Frontal cortex (tissue), 4 donors: ENCODE measurements around the gene ACVR1B. TPM values are rescaled to one million over a fixed set of nuclear protein-coding genes. Genes with fewer than 3 reads are reported as not detected.
A peak's percentile ranks its signal among the peaks of the same experiment; 100 is the strongest.

ENCODE experiments used
- DNase-seq, 2 donors: peaks; one replicate each; pipeline ENCODE4 v3.0.0; 2012; ENCODE audit warnings: low spot score in 2 of 2
- FAIRE-seq: peaks from 2 replicates; lab custom pipeline; 2012; peaks lifted over from hg19 to GRCh38; lab: Jason Lieb, UNC
- total RNA-seq: library from RNA; depleted of rRNA; stranded (reverse); fragments of >200 nt; gene quantifications from one replicate; pipeline ENCODE4 v1.2.3, GENCODE V29; 2014
- donor health status: control.
- donor health status: control.
- donor health status: control.

Gene ACVR1B
- 43.2 TPM for total RNA-seq

DNA sequence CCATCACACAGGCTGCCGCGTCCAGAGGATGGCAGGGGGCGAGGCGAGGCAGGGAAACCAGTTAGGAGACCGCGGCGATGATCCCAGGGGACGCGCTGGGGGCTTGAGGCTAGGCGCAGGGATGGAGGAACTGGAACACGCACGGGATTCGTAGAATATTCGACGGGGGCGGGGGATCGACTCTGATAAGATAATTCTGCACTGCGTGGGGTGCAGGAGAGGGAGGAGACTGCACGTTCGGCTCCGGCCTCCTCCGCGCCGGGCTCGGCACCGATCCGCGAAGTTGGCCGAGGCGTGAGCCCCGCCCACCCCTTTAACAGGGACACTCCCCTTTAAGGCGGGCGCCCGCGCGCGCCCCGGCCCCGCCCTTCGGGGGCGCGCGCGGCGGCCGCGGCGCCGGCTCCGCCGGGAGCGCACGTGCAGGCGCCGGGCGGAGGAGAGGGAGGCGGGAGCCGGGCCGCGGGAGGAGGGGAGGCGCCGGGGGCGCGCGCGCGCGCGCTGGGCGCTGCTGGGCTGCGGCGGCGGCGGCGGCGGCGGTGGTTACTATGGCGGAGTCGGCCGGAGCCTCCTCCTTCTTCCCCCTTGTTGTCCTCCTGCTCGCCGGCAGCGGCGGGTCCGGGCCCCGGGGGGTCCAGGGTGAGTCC lies at the start of gene ACVR1B:
Gene ACVR1B (plus strand): TSS at position 501 of the 644 bp plus-strand sequence. CDS start 45 bp downstream, at position 546.
- FAIRE-seq (no peak), DNase-seq (peak; percentile 87 to 91)

- DNase-seq (no peak), FAIRE-seq (no peak)
Observed at GRCh38 chr12:51901881-51902280, 49.6 kb upstream of the ACVR1B start.

DNA sequence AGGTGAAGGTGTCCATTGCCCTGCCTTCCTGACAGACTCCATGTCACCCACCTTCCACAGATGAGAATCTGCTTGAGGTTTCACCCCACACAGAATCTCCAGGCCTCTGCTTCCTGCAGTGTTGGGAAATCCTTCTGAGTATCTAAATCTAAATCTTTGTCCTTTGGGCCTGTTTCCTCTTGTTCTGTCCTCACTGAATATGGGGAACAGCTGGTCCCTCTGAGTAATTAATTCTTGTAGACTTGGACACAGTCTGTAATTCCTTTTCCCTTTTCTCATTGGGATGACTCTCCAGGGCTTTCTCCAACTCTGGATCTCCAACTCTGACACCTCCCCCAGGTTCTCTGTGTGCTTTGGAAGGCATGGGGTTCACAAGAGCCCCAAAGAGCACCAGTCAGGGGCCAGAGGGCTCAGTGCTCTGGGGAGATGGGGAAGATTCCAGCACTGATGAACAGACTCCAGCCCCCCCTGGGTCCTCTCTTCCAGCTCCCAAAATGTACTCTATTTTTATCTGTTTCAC lies 46.5 kb upstream of the ACVR1B start:
- FAIRE-seq (no peak), DNase-seq (no peak)

- FAIRE-seq = no peak
- no peak for DNase-seq
Observed at GRCh38 chr12:51905471-51906429, 45.7 kb upstream of the ACVR1B start.

DNA sequence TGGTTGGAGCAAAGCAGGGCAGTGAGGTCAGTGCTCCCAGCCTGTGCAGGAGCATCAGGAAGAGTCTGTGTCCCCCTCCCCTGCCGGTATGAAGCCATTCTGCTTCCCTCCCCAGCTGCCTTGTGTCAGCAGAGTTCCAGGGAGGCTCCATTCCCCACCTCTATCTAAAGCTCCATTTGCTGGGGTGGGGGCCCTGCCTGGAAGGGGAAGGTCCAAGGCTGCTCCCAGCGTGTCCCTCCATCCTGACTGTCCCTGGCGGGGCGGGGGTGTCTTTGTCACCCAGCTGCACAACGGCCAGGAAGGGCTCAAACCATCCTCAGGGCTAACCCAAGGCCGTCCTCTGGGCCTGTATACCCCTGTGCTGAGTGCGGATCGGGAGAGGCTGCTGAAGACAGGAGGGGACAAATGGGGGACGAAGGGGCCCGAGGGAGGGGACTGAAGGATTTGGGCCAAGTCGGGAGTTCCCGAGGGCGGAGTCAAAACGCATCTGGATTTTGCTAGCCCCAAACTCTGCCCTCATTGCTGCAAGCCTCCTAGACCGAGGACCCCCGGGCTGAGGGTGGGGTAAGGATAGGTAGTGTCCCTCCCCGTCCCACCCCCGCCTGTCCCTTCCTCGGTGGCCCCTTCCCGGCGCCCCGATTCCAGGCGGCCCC lies 44.9 kb upstream of the ACVR1B start:
- FAIRE-seq = no peak

DNA sequence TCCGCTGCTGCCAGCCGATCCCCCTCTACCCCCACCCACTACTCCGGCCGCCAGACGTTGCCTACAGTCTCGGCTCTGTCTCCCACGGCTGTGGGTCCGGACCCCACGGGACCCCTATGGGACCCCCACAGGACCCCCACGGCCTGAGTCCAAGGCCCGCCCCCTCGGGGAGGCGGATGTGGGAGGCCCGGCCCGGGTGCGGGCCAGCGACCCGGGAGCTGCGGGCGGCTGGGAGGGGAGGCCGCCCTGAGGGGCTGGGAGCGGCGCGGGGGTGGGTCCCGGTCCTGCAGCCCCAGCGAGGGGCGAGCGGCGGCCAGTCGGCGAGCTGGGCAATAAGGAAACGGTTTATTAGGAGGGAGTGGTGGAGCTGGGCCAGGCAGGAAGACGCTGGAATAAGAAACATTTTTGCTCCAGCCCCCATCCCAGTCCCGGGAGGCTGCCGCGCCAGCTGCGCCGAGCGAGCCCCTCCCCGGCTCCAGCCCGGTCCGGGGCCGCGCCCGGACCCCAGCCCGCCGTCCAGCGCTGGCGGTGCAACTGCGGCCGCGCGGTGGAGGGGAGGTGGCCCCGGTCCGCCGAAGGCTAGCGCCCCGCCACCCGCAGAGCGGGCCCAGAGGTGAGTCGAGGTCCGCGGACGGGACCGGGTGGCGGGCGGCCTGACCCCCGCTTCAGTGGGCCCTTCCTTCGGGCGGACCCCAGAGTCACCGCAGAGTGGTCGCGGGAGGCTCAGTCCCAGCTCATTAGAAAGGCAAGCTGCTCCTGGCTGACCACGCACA lies 44.2 kb upstream of the ACVR1B start, which contains the start of gene ACVRL1:
Gene ACVRL1 (plus strand): TSS at position 422 of the 773 bp plus-strand sequence. CDS start 4,971 bp downstream, outside the sequence.
- DNase-seq (no peak), FAIRE-seq (no peak)

More for the DNA sequence above, 44.9 kb upstream of the ACVR1B start:
- DNase-seq = no peak

- no peak for FAIRE-seq
- no peak for DNase-seq
Observed at GRCh38 chr12:51907856-51908425, 43.6 kb upstream of the ACVR1B start.

DNA sequence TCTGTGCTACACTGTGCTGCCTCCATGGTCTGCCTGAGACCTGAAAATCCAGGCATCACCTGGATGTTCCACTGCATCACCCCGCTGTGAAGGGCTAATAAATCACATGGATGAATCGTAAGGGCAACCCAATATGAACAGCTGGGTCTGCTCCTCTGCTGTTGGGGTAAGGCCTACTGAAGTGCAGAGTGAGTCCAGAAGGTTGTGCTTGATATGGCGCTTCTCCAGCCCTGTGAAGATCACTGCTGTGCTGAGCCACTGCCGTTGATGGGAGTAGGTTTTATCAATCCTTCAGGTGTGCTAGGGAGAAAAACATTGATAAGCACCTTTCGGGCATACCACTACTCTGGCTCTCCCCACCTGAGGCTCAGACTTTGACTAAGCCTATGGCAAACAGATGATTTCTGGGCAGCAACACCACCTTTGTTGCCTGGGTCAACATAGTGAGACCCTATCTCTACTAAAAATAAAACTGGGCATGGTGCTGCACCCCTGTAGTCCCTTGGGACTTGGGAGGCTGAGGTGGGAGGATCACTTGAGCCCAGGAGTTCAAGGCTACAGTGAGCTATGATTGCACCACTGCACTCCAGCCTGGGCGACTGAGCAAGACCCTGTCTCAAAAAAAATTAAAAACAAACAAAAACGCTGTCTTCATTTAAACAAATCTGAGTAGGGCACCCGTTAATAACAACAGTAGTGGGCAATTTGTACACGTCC lies 42.5 kb upstream of the ACVR1B start:
- FAIRE-seq = no peak
- DNase-seq = no peak

DNA sequence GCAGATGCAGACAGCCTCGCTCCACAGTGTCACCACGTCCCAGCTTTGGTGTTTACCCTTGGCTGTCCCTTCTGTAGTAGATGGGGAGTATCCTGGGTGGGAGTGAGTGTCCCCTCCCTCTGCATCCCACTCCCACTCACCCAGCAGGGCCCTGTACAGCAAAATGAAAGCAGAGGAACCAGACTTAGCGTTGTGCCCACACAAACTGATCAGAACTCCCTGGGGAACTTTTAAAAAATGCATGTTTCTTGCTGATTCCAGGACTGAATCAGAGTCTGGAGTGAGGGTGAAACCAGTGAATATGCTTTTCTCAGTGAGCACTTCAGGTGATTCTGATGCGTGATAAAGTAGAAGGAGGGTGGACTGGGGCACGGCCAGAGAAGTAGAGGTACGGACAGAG lies 41.3 kb upstream of the ACVR1B start:
- DNase-seq (no peak), FAIRE-seq (no peak)

- no peak for DNase-seq
- FAIRE-seq = no peak
Observed at GRCh38 chr12:51910691-51911090, 40.8 kb upstream of the ACVR1B start.

DNA sequence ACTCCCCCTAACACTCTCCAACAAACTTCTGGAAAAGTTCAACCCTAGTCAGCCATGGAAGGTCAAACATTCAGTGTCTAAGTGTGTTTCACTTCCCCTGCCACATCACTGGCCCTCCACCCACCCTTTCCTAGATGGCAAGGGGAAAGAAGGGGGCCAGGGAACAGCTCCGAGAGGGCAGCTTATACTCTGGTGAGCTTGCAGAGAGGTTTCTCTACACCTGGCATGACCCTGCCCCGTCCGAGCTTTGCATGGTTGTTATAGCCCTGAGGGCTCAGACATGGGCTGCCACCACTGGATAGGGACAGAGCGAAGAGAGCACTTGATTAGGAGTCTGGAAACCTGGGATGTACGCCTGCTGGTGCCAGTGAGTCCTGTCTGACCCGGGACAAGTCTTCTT lies 40.2 kb upstream of the ACVR1B start:
- DNase-seq = no peak
- FAIRE-seq = no peak

DNA sequence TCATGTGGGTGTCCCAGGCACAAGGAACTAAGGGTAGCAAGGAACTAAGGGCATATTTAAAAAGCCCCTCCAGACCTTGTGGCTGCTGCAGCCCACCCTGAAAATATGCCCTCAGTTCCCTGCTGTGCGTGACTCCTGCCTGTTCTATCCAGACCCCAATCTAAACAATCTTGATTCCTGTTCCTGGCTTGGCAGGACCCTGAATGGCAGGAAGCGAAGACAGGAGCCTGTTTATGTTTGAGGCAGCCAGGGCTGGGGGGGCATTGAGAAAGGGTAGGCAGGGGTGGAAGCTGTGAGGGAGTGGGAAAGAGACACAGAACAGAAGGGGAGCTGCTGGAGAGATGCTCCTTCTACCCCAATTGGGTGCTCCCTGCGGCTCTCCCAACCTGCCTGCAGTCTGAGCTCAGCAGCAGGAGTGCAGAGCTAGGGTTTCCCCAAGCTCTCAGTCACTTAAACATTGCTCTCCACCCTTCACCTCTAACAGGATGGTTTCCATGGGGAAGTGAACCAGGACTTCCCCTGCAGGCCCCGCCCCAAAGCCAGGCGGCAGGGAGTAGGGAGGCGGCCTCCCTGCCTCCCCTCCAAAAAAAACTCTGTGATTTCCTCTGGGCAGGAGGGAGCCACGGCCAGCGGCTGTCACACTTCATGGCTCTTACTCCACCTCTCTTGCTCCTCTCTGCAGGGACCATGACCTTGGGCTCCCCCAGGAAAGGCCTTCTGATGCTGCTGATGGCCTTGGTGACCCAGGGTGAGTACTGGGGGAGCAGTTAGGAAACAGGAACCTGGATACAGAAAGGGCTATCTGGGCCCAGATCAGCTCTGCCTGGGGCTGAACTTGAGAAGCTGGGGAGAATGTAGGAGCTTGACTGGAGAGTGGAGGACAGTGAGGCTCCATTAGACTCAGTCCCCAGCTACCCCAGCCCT lies 39.4 kb upstream of the ACVR1B start:
- no peak for DNase-seq
- no peak for FAIRE-seq

DNA sequence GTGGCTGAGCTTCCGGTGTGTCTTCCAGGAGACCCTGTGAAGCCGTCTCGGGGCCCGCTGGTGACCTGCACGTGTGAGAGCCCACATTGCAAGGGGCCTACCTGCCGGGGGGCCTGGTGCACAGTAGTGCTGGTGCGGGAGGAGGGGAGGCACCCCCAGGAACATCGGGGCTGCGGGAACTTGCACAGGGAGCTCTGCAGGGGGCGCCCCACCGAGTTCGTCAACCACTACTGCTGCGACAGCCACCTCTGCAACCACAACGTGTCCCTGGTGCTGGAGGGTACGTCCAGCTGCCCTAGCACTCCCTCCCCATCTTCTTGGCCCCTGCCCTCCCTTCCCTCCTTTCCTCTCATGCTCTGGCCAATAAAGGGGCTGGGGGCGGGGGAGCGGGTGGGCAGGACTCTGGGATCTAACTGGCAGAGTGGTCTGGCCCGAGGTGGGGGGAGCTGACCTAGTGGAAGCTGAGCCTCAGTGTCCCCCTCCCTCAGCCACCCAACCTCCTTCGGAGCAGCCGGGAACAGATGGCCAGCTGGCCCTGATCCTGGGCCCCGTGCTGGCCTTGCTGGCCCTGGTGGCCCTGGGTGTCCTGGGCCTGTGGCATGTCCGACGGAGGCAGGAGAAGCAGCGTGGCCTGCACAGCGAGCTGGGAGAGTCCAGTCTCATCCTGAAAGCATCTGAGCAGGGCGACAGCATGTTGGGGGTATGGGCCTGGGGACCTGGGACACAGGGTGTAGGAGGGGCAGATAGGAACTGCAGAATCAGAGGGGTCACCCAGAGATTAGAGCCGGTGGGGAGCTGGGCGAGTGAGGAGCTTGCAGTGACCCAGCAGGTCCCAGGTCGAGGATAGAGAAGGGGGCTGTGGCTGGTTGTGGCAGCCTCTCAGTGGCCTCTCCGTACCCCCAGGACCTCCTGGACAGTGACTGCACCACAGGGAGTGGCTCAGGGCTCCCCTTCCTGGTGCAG lies 38.1 kb upstream of the ACVR1B start:
- FAIRE-seq = no peak
- DNase-seq = no peak

GRCh38 chr12:51914034-51914923 lies 37.2 kb upstream of the ACVR1B start:
- FAIRE-seq = no peak

DNA sequence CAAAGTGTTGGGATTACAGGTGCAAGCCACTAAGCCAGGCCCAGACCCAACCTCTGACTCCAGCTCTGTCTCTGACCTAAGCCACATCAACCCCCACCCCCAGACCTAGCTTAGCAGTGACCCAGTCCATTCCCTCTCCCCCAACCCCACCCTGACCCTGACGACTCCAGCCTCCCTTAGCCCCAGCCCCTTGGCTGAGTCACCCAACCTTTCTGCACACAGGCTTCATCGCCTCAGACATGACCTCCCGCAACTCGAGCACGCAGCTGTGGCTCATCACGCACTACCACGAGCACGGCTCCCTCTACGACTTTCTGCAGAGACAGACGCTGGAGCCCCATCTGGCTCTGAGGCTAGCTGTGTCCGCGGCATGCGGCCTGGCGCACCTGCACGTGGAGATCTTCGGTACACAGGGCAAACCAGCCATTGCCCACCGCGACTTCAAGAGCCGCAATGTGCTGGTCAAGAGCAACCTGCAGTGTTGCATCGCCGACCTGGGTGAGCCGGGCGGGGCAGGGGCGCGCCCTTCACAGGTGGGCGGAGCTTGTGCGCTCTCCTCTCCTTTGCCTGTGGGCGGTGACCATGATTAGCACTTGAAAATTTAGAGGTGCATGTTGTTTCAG lies 36.4 kb upstream of the ACVR1B start:
- FAIRE-seq (no peak), DNase-seq (no peak)

More at GRCh38 chr12:51914034-51914923, 37.2 kb upstream of the ACVR1B start:
- DNase-seq = no peak
